Ecto neural progenitor cell (in vitro differentiated cells): ENCODE results near the gene NKAIN4.

Experiments used
- DNase-seq: peaks from one replicate; pipeline ENCODE4 v3.0.0-alpha.2; 2018; ENCODE audit warnings: low spot score

Gene NKAIN4

GRCh38 chr20:63192721-63193120 lies 61.5 kb downstream of the NKAIN4 start:
- DNase-seq: no peak

GRCh38 chr20:63191400-63191799 lies 62.9 kb downstream of the NKAIN4 start:
- no peak for DNase-seq

GRCh38 chr20:63190828-63191227 lies 63.4 kb downstream of the NKAIN4 start:
- no peak for DNase-seq
